Measurements from ENCODE around the gene MED7. TPM values are rescaled to one million over a fixed set of nuclear protein-coding genes. Genes with fewer than 3 reads are reported as not detected.
"Not testable (repeated sequence)": the region's sequence is repeated elsewhere in the genome, so short reads cannot be mapped to it uniquely, and the experiment has no call there.

The MED7 gene
- 11.3 TPM for polyA plus RNA-seq (2013, experiment 1 of 2)
- polyA plus RNA-seq (2013, experiment 2 of 2) = 12.9 TPM

- Histone ChIP-seq H3K4me1 (ENCODE audit: insufficient read depth, low read length) (no peaks in the 10 kb centered on the region), H3K9me3 (ENCODE audit: insufficient read depth, low read depth, low read length) (no peaks in the 10 kb centered on the region), H3K36me3 (ENCODE audit: insufficient read depth, low read length) (peaks cover 19% of the 10 kb centered on the region), H3K27ac (ENCODE audit: low read depth, low read length) (peak within 1 kb of the TSS; percentile 81), H3K27me3 (ENCODE audit: insufficient read depth, low read length) (no peaks in the 10 kb centered on the region), H3K9ac (ENCODE audit: low read depth, low read length) (peak within 1 kb of the TSS; percentile 90), H3K4me3 (ENCODE audit: low read length) (peak within 1 kb of the TSS; percentile 87)
- WGBS = 1% methylated on average over 48 of the region's 48 CpGs
Measured at GRCh38 chr5:157142317-157143126, at the start of gene MED7. TSS of gene MED7 (minus strand) at chr5:157142865. CDS start at chr5:157139431, 3,434 bp downstream.

- Histone ChIP-seq H3K4me1 (ENCODE audit: insufficient read depth, low read length) (no peaks in the 10 kb centered on the region), H3K27ac (ENCODE audit: low read depth, low read length) (no peak overlapping the region), H3K4me3 (ENCODE audit: low read length) (no peak overlapping the region), H3K36me3 (ENCODE audit: insufficient read depth, low read length) (no peaks in the 10 kb centered on the region), H3K9ac (ENCODE audit: low read depth, low read length) (no peak overlapping the region), H3K9me3 (ENCODE audit: insufficient read depth, low read depth, low read length) (no peaks in the 10 kb centered on the region), H3K27me3 (ENCODE audit: insufficient read depth, low read length) (peaks cover 78% of the 10 kb centered on the region)
- 94% methylated on average over 6 of the region's 7 CpGs for WGBS
Measured at GRCh38 chr5:157189223-157189622, 46.6 kb upstream of the MED7 start.

GRCh38 chr5:157188270-157188669 is 45.6 kb upstream of the MED7 start:
- Histone ChIP-seq H3K9me3 (ENCODE audit: insufficient read depth, low read depth, low read length) (no peaks in the 10 kb centered on the region), H3K4me1 (ENCODE audit: insufficient read depth, low read length) (no peaks in the 10 kb centered on the region), H3K27ac (ENCODE audit: low read depth, low read length) (no peak overlapping the region), H3K36me3 (ENCODE audit: insufficient read depth, low read length) (no peaks in the 10 kb centered on the region), H3K4me3 (ENCODE audit: low read length) (no peak overlapping the region), H3K9ac (ENCODE audit: low read depth, low read length) (no peak overlapping the region), H3K27me3 (ENCODE audit: insufficient read depth, low read length) (peaks cover 88% of the 10 kb centered on the region)

- H3K36me3 ChIP-seq (ENCODE audit: insufficient read depth, low read length) = no peaks in the 10 kb centered on the region
- no peaks in the 10 kb centered on the region for H3K9me3 ChIP-seq (ENCODE audit: insufficient read depth, low read depth, low read length)
- no peak overlapping the region for H3K27ac ChIP-seq (ENCODE audit: low read depth, low read length)
- H3K27me3 ChIP-seq (ENCODE audit: insufficient read depth, low read length) = peaks cover 95% of the 10 kb centered on the region
- H3K9ac ChIP-seq (ENCODE audit: low read depth, low read length) = no peak overlapping the region
- no peaks in the 10 kb centered on the region for H3K4me1 ChIP-seq (ENCODE audit: insufficient read depth, low read length)
- WGBS = 38% methylated on average over 5 of the region's 5 CpGs
- H3K4me3 ChIP-seq (ENCODE audit: low read length) = no peak overlapping the region
Measured at GRCh38 chr5:157187046-157187754, 44.5 kb upstream of the MED7 start.

GRCh38 chr5:157186309-157187045 is 43.8 kb upstream of the MED7 start:
- no peaks in the 10 kb centered on the region for H3K4me1 ChIP-seq (ENCODE audit: insufficient read depth, low read length)
- 92% methylated on average over 11 of the region's 12 CpGs for WGBS
- no peak overlapping the region for H3K9ac ChIP-seq (ENCODE audit: low read depth, low read length)
- no peaks in the 10 kb centered on the region for H3K9me3 ChIP-seq (ENCODE audit: insufficient read depth, low read depth, low read length)
- peaks cover 95% of the 10 kb centered on the region for H3K27me3 ChIP-seq (ENCODE audit: insufficient read depth, low read length)
- no peak overlapping the region for H3K27ac ChIP-seq (ENCODE audit: low read depth, low read length)
- H3K4me3 ChIP-seq (ENCODE audit: low read length) = no peak overlapping the region
- no peaks in the 10 kb centered on the region for H3K36me3 ChIP-seq (ENCODE audit: insufficient read depth, low read length)

GRCh38 chr5:157185122-157185521 is 42.5 kb upstream of the MED7 start:
- not testable (repeated sequence) for H3K27ac ChIP-seq (ENCODE audit: low read depth, low read length); H3K4me1 ChIP-seq (ENCODE audit: insufficient read depth, low read length); H3K36me3 ChIP-seq (ENCODE audit: insufficient read depth, low read length); H3K9ac ChIP-seq (ENCODE audit: low read depth, low read length); H3K9me3 ChIP-seq (ENCODE audit: insufficient read depth, low read depth, low read length); H3K4me3 ChIP-seq (ENCODE audit: low read length)
- H3K27me3 ChIP-seq (ENCODE audit: insufficient read depth, low read length) = peaks cover 90% of the 10 kb centered on the region
- WGBS = 94% methylated on average over 6 of the region's 6 CpGs

GRCh38 chr5:157184117-157184670 is 41.5 kb upstream of the MED7 start:
- 91% methylated on average over 8 of the region's 8 CpGs for WGBS
- Histone ChIP-seq H3K9ac (ENCODE audit: low read depth, low read length) (no peak overlapping the region), H3K9me3 (ENCODE audit: insufficient read depth, low read depth, low read length) (no peaks in the 10 kb centered on the region), H3K27me3 (ENCODE audit: insufficient read depth, low read length) (peaks cover 80% of the 10 kb centered on the region), H3K27ac (ENCODE audit: low read depth, low read length) (no peak overlapping the region), H3K4me1 (ENCODE audit: insufficient read depth, low read length) (no peaks in the 10 kb centered on the region), H3K4me3 (ENCODE audit: low read length) (no peak overlapping the region), H3K36me3 (ENCODE audit: insufficient read depth, low read length) (no peaks in the 10 kb centered on the region)

- 97% methylated on average over 3 of the region's 3 CpGs for WGBS
- H3K9me3 ChIP-seq (ENCODE audit: insufficient read depth, low read depth, low read length) = no peaks in the 10 kb centered on the region
- H3K36me3 ChIP-seq (ENCODE audit: insufficient read depth, low read length) = no peaks in the 10 kb centered on the region
- H3K4me3 ChIP-seq (ENCODE audit: low read length) = no peak overlapping the region
- H3K9ac ChIP-seq (ENCODE audit: low read depth, low read length) = no peak overlapping the region
- no peaks in the 10 kb centered on the region for H3K4me1 ChIP-seq (ENCODE audit: insufficient read depth, low read length)
- no peak overlapping the region for H3K27ac ChIP-seq (ENCODE audit: low read depth, low read length)
- H3K27me3 ChIP-seq (ENCODE audit: insufficient read depth, low read length) = peaks cover 61% of the 10 kb centered on the region
Measured at GRCh38 chr5:157182143-157182757, 39.6 kb upstream of the MED7 start.

GRCh38 chr5:157180374-157181264 is 38.0 kb upstream of the MED7 start, which contains the start of gene ITK:
TSS of gene ITK (plus strand) at chr5:157180840. CDS start at chr5:157180978, 138 bp downstream.
- H3K27me3 ChIP-seq (ENCODE audit: insufficient read depth, low read length) = peaks cover 45% of the 10 kb centered on the region
- H3K4me3 ChIP-seq (ENCODE audit: low read length) = no peak within 1 kb of the TSS
- H3K9me3 ChIP-seq (ENCODE audit: insufficient read depth, low read depth, low read length) = no peaks in the 10 kb centered on the region
- WGBS = 96% methylated on average over 8 of the region's 8 CpGs
- H3K9ac ChIP-seq (ENCODE audit: low read depth, low read length) = no peak within 1 kb of the TSS
- H3K4me1 ChIP-seq (ENCODE audit: insufficient read depth, low read length) = no peaks in the 10 kb centered on the region
- no peaks in the 10 kb centered on the region for H3K36me3 ChIP-seq (ENCODE audit: insufficient read depth, low read length)
- no peak within 1 kb of the TSS for H3K27ac ChIP-seq (ENCODE audit: low read depth, low read length)

GRCh38 chr5:157178966-157179365 is 36.3 kb upstream of the MED7 start:
- Histone ChIP-seq H3K4me3 (ENCODE audit: low read length) (no peak overlapping the region), H3K9me3 (ENCODE audit: insufficient read depth, low read depth, low read length) (no peaks in the 10 kb centered on the region), H3K4me1 (ENCODE audit: insufficient read depth, low read length) (no peaks in the 10 kb centered on the region), H3K27me3 (ENCODE audit: insufficient read depth, low read length) (peaks cover 30% of the 10 kb centered on the region), H3K36me3 (ENCODE audit: insufficient read depth, low read length) (no peaks in the 10 kb centered on the region), H3K9ac (ENCODE audit: low read depth, low read length) (no peak overlapping the region), H3K27ac (ENCODE audit: low read depth, low read length) (no peak overlapping the region)
- WGBS = 95% methylated on average over 3 of the region's 3 CpGs

All from HUES64 (cell line).